DMS114 treated with DMSO at 0.1 percent for 48 hours (cell line): ENCODE results near the gene LY86.

ENCODE experiments used
- DNase-seq: peaks from one replicate; lab custom pipeline; 2025; ENCODE audit not compliant: unreplicated experiment; lab: John Stamatoyannopoulos, UW

LY86 gene

DNA sequence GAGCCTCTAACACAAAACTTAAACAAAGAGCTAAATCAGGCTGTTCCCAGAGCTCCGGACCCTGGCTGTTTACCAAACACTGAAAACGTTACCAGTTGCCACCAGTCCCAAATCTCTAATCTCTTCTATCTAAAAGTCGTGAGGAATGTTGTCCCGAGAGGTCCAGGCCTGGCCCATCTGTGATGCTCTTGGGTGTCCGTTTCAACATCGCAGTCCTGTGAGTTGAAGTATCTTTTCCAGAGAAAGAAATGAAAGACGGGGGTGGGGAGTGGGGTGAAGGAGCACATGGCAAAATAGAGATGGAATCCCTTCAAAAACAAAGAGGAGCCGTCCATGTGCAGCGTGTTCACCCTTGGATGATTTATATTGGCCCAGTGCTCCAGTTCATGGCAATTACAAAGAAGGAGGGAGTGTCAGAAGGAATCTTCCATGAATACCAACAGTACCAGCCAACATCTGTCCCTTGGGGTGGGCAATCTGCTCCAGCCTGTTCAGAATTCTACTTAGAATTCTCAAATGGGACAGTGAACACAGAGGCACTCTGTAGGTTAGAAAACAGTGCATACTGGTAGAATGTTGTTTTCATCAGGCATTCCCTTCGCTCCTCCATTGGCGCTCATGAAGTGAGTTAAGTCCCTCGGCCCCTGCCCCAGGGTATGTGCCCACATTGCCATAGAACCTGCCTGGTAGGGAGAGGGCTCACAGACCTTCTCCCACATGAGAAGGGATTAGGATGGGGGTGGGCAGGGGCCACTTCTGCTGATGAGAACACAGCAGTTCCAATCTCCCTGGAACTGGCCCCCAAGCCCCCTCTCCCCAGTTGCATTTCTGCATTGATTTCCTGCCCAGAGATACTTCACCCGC is 112.1 kb downstream of the LY86 start:
- no peak for DNase-seq

DNA sequence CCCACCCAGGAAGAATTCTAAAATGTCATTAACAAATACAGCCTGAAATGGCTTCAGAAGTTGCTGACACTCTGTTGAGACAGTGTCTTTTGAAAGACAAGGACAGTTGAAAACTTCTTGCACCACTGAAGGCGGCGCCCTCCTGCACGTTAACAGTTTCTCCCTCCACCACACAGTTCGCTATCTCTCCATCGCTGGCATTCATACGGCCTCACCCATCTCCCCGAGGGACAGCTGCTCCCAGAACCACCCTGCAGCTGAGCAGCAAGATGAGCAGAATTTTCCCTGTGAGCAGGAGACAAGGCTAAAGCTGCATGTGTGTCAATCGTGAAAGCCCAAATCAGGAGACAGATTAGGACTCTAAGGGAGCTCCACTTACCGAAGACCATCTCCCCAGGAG is 113.3 kb downstream of the LY86 start:
- no peak for DNase-seq

DNA sequence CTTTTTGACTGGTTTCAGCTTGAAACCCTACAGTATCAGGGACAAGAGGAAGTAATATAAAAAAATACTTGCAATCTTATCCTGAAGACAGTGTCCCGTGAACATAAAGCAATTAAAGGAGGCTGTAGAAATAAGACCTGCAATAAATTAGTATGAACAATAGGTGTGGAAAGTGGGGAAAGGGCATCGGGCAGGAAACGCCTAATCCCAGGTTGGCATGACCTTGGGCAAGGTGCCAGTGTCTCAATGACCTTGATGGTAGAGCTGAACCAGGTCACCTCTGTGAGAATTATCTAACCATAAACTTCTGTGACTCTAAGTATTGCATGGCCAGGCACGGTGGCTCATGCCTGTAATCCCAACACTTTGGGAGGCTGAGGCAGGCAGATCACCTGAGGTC is 115.2 kb downstream of the LY86 start:
- DNase-seq, result no peak
